IPS DF 6.9 (cell line): ENCODE results near the gene HIPK2.

Experiments
- DNase-seq: peaks from one replicate; pipeline ENCODE4 v3.0.0-alpha.2; 2013; ENCODE audit warnings: low read depth, low spot score
- H3K27ac ChIP-seq: one replicate; pipeline ENCODE4 v1.5.1; 2013; ENCODE audit warnings: low read length, control low read depth
- H3K27me3 ChIP-seq: 2 replicates; pipeline ENCODE4 v1.6.1; 2013; ENCODE audit warnings: mild to moderate bottlenecking, low read length; ENCODE audit not compliant: control insufficient read depth, insufficient read depth
- H3K36me3 ChIP-seq: 2 replicates; pipeline ENCODE4 v1.6.1; 2013; ENCODE audit warnings: low read length; ENCODE audit not compliant: control insufficient read depth, insufficient read depth
- H3K4me1 ChIP-seq: 2 replicates; pipeline ENCODE4 v1.6.1; 2013; ENCODE audit warnings: low read length; ENCODE audit not compliant: control insufficient read depth, insufficient read depth
- H3K4me3 ChIP-seq: 2 replicates; pipeline ENCODE4 v1.5.1; 2013; ENCODE audit warnings: mild to moderate bottlenecking, low read length
- H3K9me3 ChIP-seq: 2 replicates; pipeline ENCODE4 v1.6.1; 2013; ENCODE audit warnings: low read length, inconsistent platforms; ENCODE audit not compliant: control insufficient read depth, insufficient read depth
- WGBS: extraction: QIAGEN DNeasy Blood & Tissue Kit; methylation state at CpG from one replicate; pipeline ENCODE4 v1.1.7; 2013; ENCODE audit warnings: mixed read lengths, missing lambda C conversion rate; ENCODE audit not compliant: insufficient read length, insufficient coverage; 5-methylcytosine and 5-hydroxymethylcytosine counted together

HIPK2 gene

DNA sequence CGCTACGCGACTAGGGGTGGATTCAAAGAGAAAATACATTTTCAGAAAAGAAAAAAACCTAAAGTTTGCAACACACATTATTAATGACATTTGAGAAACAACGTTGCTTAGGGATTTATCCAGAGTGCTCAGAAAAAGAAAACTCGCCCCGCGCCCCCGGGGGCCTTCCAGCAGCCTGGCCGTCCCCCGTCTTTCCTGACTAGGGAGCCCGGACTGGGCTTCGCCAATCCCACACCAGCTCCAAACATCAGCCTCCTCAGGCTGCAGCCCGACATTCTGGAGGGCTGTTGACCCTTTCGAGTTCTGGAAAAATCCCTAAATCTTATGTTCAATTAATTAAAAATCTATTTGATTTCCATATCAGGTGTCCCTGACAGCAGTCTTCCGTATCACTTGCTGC is 205.7 kb downstream of the HIPK2 start:
- Histone ChIP-seq H3K4me1 (peaks cover 5% of the 10 kb centered on the region; the same call in 1 of the 2 replicates), H3K36me3 (no peaks in the 10 kb centered on the region), H3K4me3 (no peak overlapping the region), H3K9me3 (no peaks in the 10 kb centered on the region), H3K27ac (no peak overlapping the region), H3K27me3 (no peaks in the 10 kb centered on the region)
- no CpG with 5 or more reads among the region's 15 CpGs for WGBS
- DNase-seq = no peak

GRCh38 chr7:139571651-139572050 is 206.1 kb downstream of the HIPK2 start:
- Histone ChIP-seq H3K27me3 (no peaks in the 10 kb centered on the region), H3K4me3 (no peak overlapping the region), H3K27ac (no peak overlapping the region), H3K4me1 (peaks cover 5% of the 10 kb centered on the region; the same call in 1 of the 2 replicates), H3K9me3 (no peaks in the 10 kb centered on the region), H3K36me3 (no peaks in the 10 kb centered on the region)
- DNase-seq = no peak
- no CpG with 5 or more reads among the region's 20 CpGs for WGBS

DNA sequence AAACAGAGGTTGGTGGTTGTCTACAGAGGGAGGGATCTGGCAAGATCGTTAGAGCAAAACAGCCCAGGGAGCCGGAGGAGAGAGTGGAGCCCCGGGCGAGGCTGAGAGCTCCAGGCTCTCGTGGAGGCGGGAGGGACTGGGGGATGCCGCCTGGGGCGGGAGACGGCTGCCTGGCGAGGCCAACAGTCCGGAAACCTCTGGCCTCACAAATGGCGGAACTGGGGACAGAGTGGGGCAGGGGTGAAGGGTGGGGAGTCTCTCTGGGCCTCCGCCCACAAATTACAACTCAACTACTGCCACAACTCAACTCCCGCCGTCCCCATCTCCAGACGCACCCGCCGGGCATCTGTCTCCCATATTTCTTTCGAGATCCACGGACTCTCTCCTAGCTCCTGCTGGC is 206.6 kb downstream of the HIPK2 start:
- no peak overlapping the region for H3K4me3 ChIP-seq
- no peaks in the 10 kb centered on the region for H3K27me3 ChIP-seq
- DNase-seq = no peak
- WGBS = no CpG with 5 or more reads among the region's 20 CpGs
- no peaks in the 10 kb centered on the region for H3K36me3 ChIP-seq
- H3K27ac ChIP-seq = no peak overlapping the region
- peaks cover 5% of the 10 kb centered on the region; the same call in 1 of the 2 replicates for H3K4me1 ChIP-seq
- H3K9me3 ChIP-seq = no peaks in the 10 kb centered on the region

DNA sequence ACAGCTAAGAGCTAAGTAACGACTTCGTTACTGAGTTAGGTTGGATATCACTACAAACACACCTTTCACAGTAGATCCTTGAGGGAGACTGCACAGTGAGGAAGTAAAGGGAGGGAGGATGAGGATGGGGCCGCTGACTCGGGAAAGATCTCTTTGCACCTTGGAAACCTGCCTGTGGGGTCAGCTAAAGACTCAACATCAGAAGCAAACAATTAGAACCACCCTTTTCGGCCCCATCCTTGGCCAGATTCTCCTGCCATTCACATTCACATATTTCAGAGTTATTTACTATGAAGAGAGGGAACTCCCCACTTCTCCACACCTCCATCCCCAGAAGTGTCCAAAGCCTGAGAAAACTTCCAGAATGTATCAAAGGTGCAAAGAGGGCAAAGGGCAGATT is 207.2 kb downstream of the HIPK2 start:
- no peak overlapping the region for H3K27ac ChIP-seq
- no peaks in the 10 kb centered on the region for H3K9me3 ChIP-seq
- WGBS = no CpG with 5 or more reads among the region's 5 CpGs
- H3K27me3 ChIP-seq = no peaks in the 10 kb centered on the region
- DNase-seq = no peak
- H3K36me3 ChIP-seq = no peaks in the 10 kb centered on the region
- H3K4me3 ChIP-seq = no peak overlapping the region
- peaks cover 5% of the 10 kb centered on the region; the same call in 1 of the 2 replicates for H3K4me1 ChIP-seq

GRCh38 chr7:139570119-139570518 is 207.7 kb downstream of the HIPK2 start:
- Histone ChIP-seq H3K4me1 (peaks cover 5% of the 10 kb centered on the region; the same call in 1 of the 2 replicates), H3K27me3 (no peaks in the 10 kb centered on the region), H3K27ac (no peak overlapping the region), H3K9me3 (no peaks in the 10 kb centered on the region), H3K36me3 (no peaks in the 10 kb centered on the region), H3K4me3 (no peak overlapping the region)
- no peak for DNase-seq
- WGBS = no CpG with 5 or more reads among the region's 8 CpGs

DNA sequence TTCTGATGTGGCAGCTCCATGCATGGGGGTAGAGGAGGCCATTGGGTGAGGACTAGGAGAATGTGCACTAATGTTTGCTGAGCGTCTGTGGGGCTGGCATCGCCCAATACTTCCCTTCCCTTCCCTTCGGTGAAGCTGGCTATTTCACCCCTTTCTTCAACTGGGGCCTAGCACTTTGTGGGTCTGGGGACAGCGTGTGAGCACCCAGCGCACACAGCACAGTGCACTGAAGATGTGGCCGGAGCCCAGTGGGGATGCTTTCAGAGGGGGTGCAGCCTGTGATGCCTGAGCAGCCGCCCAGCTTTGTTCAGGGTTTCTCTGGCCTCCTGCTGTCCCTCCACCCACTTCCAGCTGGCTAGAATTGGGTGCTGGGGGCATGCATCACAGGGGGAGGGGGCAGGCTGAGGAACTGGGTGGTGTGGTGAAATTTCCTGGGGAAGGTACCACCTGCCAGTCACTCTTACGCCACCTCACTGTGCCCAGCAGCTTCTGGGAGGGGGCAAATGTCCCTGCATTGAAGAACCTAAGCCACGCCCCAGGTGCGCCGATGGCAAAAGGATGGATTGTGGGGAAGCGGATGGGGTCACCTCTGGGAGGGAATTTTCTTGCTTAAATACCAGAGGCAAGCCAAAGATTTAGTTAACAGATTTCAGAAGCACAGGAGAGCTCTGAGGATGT is 208.8 kb downstream of the HIPK2 start:
- DNase-seq = no peak
- no peaks in the 10 kb centered on the region for H3K36me3 ChIP-seq
- no peaks in the 10 kb centered on the region for H3K27me3 ChIP-seq
- peaks cover 5% of the 10 kb centered on the region; the same call in 1 of the 2 replicates for H3K4me1 ChIP-seq
- no peak overlapping the region for H3K27ac ChIP-seq
- H3K9me3 ChIP-seq = no peaks in the 10 kb centered on the region
- no CpG with 5 or more reads among the region's 12 CpGs for WGBS
- no peak overlapping the region for H3K4me3 ChIP-seq

GRCh38 chr7:139568346-139568675 is 209.5 kb downstream of the HIPK2 start:
- no peak for DNase-seq
- no peaks in the 10 kb centered on the region for H3K9me3 ChIP-seq
- H3K27ac ChIP-seq = no peak overlapping the region
- H3K36me3 ChIP-seq = no peaks in the 10 kb centered on the region
- H3K4me1 ChIP-seq = peaks cover 5% of the 10 kb centered on the region; the same call in 1 of the 2 replicates
- H3K27me3 ChIP-seq = no peaks in the 10 kb centered on the region
- WGBS = no CpG with 5 or more reads among the region's 6 CpGs
- H3K4me3 ChIP-seq = no peak overlapping the region

DNA sequence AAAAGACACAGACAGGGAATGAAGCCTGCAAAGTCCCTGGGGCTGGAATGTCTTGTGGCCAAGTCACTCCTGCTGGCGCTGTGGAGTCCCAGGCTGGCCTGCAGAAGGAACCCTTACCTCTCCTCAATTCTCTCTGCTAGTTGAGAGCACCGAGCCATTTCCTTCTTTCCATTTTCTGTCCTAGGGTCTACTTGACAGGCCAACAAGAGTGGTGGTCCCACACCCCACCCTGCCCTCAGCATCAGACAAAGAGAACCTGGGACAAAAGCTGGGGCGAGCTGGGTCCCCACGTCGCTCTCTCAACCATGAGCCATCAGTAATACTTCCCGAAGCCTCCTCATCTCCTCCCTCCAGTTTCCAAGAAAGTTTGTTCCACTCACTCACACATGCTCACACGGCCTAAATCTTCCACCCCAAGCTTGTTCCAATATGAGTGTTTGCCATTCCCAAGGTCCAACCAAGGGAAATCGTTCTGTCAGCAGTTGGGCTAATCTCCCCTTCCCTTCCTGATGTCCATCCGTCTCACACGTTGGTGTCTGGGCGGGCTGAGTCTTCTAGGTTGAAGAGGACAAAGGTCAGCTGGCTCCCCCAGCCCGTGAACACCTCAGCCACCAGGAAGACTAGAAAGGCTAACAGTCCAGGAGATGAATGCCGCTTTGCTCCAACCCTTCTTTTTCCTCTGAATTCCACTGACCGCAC is 210.0 kb downstream of the HIPK2 start:
- no peaks in the 10 kb centered on the region for H3K36me3 ChIP-seq
- H3K27me3 ChIP-seq = no peaks in the 10 kb centered on the region
- no peak for DNase-seq
- H3K4me1 ChIP-seq = 0 out of 2 replicates have a peak, but pooled peaks cover 2% of the 10 kb centered on the region
- H3K9me3 ChIP-seq = no peaks in the 10 kb centered on the region
- no peak overlapping the region for H3K4me3 ChIP-seq
- no peak overlapping the region for H3K27ac ChIP-seq
- WGBS = no CpG with 5 or more reads among the region's 14 CpGs

DNA sequence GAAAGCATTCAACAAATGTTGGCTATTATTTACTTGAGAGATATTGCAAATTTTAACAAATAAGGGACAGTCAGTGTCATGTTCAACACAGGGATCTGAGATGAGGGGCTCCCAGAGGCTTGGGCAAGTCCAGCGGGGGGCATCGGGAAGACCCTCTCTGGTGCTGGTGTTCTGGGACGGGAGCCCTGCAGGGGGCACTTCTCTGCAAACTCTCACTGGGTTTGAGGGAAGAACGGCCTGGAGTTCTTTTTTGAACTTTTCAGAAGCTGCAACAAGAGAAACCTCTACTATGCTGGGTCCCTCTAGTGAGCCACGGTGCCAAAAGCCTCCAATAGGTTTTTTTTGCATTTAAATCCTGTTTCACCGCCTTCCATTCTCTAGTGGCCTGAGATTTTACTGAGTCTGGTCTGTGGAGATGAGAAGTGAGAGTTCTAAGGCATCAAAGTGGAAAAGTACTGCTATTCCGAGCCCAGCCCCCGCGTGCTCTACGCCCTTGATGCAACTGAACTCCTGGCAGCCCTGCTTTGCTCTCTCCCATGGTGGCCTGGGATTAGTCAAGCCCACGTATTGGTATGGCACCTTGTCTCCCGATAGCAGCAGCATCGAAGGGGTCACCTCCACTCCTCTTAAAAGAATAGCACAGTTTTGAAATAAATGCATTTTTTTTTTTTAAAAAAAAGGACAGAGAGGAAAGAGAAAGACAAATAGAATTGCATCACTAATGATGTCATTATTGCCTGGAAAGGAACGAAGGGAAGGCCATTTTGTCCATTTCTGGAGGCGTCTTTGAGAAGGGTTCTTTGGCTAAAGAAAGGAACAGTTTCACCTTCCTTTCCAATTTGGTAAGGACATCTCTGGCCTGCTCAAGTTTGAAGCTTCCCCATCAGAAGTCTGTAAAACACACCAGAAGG is 210.8 kb downstream of the HIPK2 start:
- H3K36me3 ChIP-seq = no peaks in the 10 kb centered on the region
- WGBS = no CpG with 5 or more reads among the region's 15 CpGs

DNA sequence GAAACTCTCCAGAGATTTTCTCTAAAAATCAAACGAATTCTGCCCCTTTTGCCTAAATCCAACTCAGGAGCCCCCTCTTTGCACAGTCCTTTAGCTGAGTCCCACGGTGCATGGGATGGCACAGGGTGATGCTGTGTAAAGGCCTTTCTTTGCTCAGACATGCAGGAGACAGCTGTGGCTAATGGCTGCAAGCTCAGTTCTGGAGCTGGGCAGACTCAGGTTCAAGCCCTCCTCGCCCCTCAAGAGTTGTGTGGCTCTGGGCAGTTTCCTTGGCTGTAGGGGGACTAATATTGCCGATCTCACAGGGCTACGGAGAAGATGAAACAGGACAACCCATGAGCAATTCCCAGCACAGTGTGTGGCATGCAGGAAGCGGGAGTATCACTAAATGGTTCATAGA is 211.7 kb downstream of the HIPK2 start:
- Histone ChIP-seq H3K4me1 (no peaks in the 10 kb centered on the region), H3K36me3 (no peaks in the 10 kb centered on the region), H3K4me3 (no peak overlapping the region), H3K27me3 (no peaks in the 10 kb centered on the region), H3K27ac (no peak overlapping the region), H3K9me3 (no peaks in the 10 kb centered on the region)
- no peak for DNase-seq
- no CpG with 5 or more reads among the region's 6 CpGs for WGBS

More for the DNA sequence above, 210.8 kb downstream of the HIPK2 start:
- DNase-seq = no peak
- no peaks in the 10 kb centered on the region for H3K9me3 ChIP-seq
- no peak overlapping the region for H3K27ac ChIP-seq
- 0 out of 2 replicates have a peak, but pooled peaks cover 2% of the 10 kb centered on the region for H3K4me1 ChIP-seq
- H3K4me3 ChIP-seq = no peak overlapping the region
- no peaks in the 10 kb centered on the region for H3K27me3 ChIP-seq
